SK-N-SH treated with all-trans-retinoic acid at 6 μM for 48 hours (cell line): ENCODE results near the gene MS4A5.

Experiments used
- ATAC-seq: fragments of 200-7000 bp; cut with Tn5 transposase; 3 replicates; pipeline ENCODE4 v1.9.1; 2020; ENCODE audit warnings: mild to moderate bottlenecking, moderate library complexity
- BACH2 ChIP-seq: fragments of 250-450 bp; sonication (Bioruptor Pico); IDR thresholded peaks from 2 replicates; pipeline ENCODE4 v1.9.0; 2021; ENCODE audit warnings: mild to moderate bottlenecking, borderline replicate concordance
- CREB5 ChIP-seq: fragments of 250-450 bp; sonication (Bioruptor Pico); IDR thresholded peaks from 2 replicates; pipeline ENCODE4 v1.5.1; 2020; ENCODE audit warnings: low read depth, mild to moderate bottlenecking, moderate library complexity
- CSDC2 ChIP-seq: fragments of 250-450 bp; sonication (Bioruptor Pico); IDR thresholded peaks from 2 replicates; pipeline ENCODE4 v1.5.0; 2020; ENCODE audit warnings: mild to moderate bottlenecking, moderate library complexity
- ESRRG ChIP-seq: fragments of 250-450 bp; sonication (Bioruptor Pico); IDR thresholded peaks from 2 replicates; pipeline ENCODE4 v1.6.1; 2021; ENCODE audit warnings: mild to moderate bottlenecking
- GLIS3 ChIP-seq: fragments of 250-450 bp; sonication (Bioruptor Pico); IDR thresholded peaks from 2 replicates; pipeline ENCODE4 v1.5.0; 2020; ENCODE audit warnings: mild to moderate bottlenecking, moderate library complexity
- ISL1 ChIP-seq: fragments of 250-450 bp; sonication (Bioruptor Pico); IDR thresholded peaks from 2 replicates; pipeline ENCODE4 v2.1.2; 2022; ENCODE audit warnings: mild to moderate bottlenecking, moderate library complexity
- RARB ChIP-seq: fragments of 250-450 bp; sonication (Bioruptor Pico); IDR thresholded peaks from 2 replicates; pipeline ENCODE4 v1.8.0; 2021; ENCODE audit warnings: mild to moderate bottlenecking, moderate library complexity
- SNAI2 ChIP-seq: fragments of 250-450 bp; sonication (Bioruptor Pico); IDR thresholded peaks from 2 replicates; pipeline ENCODE4 v1.5.0; 2020; ENCODE audit warnings: mild to moderate bottlenecking, moderate library complexity
- TCF4 ChIP-seq: fragments of 250-450 bp; sonication (Bioruptor Pico); IDR thresholded peaks from 2 replicates; pipeline ENCODE4 v1.8.0; 2021; ENCODE audit warnings: mild to moderate bottlenecking, moderate library complexity, borderline replicate concordance
- TOX ChIP-seq: fragments of 250-450 bp; sonication (Bioruptor Pico); IDR thresholded peaks from 2 replicates; pipeline ENCODE4 v1.8.0; 2021; ENCODE audit warnings: mild to moderate bottlenecking, moderate library complexity, borderline replicate concordance
- ZC3H10 ChIP-seq: fragments of 250-450 bp; sonication (Bioruptor Pico); IDR thresholded peaks from 2 replicates; pipeline ENCODE4 v1.5.1; 2021; ENCODE audit warnings: mild to moderate bottlenecking, moderate library complexity
- ZFP3 ChIP-seq: fragments of 250-450 bp; sonication (Bioruptor Pico); IDR thresholded peaks from 2 replicates; pipeline ENCODE4 v1.5.0; 2020; ENCODE audit warnings: mild to moderate bottlenecking, moderate library complexity
- ZFP30 ChIP-seq: fragments of 450-650 bp; formaldehyde crosslinking; IDR thresholded peaks from 2 replicates; pipeline ENCODE4 v1.5.0; 2022; ENCODE audit warnings: mild to moderate bottlenecking, moderate library complexity
- ZNF565 ChIP-seq: fragments of 450-650 bp; formaldehyde crosslinking; conservative IDR thresholded peaks from 2 replicates; pipeline ENCODE4 v1.5.0; 2020; ENCODE audit warnings: low read depth, mild to moderate bottlenecking, moderate library complexity
- ZNF70 ChIP-seq: fragments of 450-650 bp; formaldehyde crosslinking; IDR thresholded peaks from 2 replicates; pipeline ENCODE4 v1.5.0; 2020; ENCODE audit warnings: mild to moderate bottlenecking, moderate library complexity
- ZNF8 ChIP-seq: fragments of 450-650 bp; formaldehyde crosslinking; IDR thresholded peaks from 2 replicates; pipeline ENCODE4 v1.5.0; 2020; ENCODE audit warnings: mild to moderate bottlenecking, moderate library complexity
- TF ChIP-seq, protein P1 (sequence below): fragments of 250-450 bp; sonication (Bioruptor Pico); IDR thresholded peaks from 2 replicates; pipeline ENCODE4 v1.8.0; 2021; ENCODE audit warnings: low read depth, mild to moderate bottlenecking, moderate library complexity, borderline replicate concordance
- TF ChIP-seq, protein P2 (sequence below): fragments of 250-450 bp; sonication (Bioruptor Pico); IDR thresholded peaks from 2 replicates; pipeline ENCODE4 v1.8.0; 2020; ENCODE audit warnings: mild to moderate bottlenecking, moderate library complexity, borderline replicate concordance

The MS4A5 gene

GRCh38 chr11:60394666-60395380, 34.5 kb upstream of the MS4A5 start:
- TF ChIP-seq RARB (CRISPR knock-in tag) (no peak), ZC3H10 (no peak), TCF4 (CRISPR knock-in tag) (no peak), TOX (CRISPR knock-in tag) (no peak), BACH2 (no peak), ZNF565 (CRISPR knock-in tag) (no peak), GLIS3 (no peak), ESRRG (CRISPR knock-in tag) (no peak), CREB5 (CRISPR knock-in tag) (no peak), ZNF8 (CRISPR knock-in tag) (no peak)
- TF ChIP-seq, protein P1, sequence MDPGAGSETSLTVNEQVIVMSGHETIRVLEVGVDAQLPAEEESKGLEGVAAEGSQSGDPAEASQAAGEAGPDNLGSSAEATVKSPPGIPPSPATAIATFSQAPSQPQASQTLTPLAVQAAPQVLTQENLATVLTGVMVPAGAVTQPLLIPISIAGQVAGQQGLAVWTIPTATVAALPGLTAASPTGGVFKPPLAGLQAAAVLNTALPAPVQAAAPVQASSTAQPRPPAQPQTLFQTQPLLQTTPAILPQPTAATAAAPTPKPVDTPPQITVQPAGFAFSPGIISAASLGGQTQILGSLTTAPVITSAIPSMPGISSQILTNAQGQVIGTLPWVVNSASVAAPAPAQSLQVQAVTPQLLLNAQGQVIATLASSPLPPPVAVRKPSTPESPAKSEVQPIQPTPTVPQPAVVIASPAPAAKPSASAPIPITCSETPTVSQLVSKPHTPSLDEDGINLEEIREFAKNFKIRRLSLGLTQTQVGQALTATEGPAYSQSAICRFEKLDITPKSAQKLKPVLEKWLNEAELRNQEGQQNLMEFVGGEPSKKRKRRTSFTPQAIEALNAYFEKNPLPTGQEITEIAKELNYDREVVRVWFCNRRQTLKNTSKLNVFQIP (CRISPR knock-in tag) = no peak
- TF ChIP-seq, protein P2, sequence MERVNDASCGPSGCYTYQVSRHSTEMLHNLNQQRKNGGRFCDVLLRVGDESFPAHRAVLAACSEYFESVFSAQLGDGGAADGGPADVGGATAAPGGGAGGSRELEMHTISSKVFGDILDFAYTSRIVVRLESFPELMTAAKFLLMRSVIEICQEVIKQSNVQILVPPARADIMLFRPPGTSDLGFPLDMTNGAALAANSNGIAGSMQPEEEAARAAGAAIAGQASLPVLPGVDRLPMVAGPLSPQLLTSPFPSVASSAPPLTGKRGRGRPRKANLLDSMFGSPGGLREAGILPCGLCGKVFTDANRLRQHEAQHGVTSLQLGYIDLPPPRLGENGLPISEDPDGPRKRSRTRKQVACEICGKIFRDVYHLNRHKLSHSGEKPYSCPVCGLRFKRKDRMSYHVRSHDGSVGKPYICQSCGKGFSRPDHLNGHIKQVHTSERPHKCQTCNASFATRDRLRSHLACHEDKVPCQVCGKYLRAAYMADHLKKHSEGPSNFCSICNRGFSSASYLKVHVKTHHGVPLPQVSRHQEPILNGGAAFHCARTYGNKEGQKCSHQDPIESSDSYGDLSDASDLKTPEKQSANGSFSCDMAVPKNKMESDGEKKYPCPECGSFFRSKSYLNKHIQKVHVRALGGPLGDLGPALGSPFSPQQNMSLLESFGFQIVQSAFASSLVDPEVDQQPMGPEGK (CRISPR knock-in tag) = no peak
- no peak for ATAC-seq

DNA sequence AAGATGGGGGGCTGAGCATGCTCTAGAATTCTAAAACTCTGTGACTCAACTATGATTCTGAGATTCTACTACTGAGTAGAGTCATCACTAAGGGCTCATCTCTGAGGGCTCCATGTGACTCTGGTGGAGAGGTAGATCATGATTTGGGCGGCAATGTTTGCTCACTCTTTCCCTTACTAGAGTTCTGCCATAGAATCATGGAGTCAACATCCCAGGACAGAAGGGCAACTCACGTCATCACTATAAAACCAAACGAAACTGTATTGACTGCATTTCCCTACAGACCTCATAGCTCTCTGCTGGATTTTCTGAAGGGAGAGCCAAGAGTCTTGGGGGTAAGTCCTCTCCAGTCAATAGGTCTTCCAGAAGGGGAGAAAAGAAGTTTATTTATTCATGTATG, 33.0 kb upstream of the MS4A5 start, which contains the start of gene MS4A14:
Gene MS4A14, plus strand, starts transcription at position 78 of the 400 bp plus-strand sequence. Its CDS starts 120 bp downstream, at position 198.
- no peak for ATAC-seq
- TF ChIP-seq ZFP3 (CRISPR knock-in tag) (no peak), CSDC2 (CRISPR knock-in tag) (no peak), GLIS3 (no peak), TCF4 (CRISPR knock-in tag) (no peak), ZNF70 (CRISPR knock-in tag) (no peak), SNAI2 (CRISPR knock-in tag) (no peak), TOX (CRISPR knock-in tag) (no peak), ESRRG (CRISPR knock-in tag) (no peak), CREB5 (CRISPR knock-in tag) (no peak), BACH2 (no peak), ISL1 (no peak), ZFP30 (no peak), RARB (CRISPR knock-in tag) (no peak)
- TF ChIP-seq, protein P2 (CRISPR knock-in tag) = no peak
- TF ChIP-seq, protein P1 (CRISPR knock-in tag) = no peak

DNA sequence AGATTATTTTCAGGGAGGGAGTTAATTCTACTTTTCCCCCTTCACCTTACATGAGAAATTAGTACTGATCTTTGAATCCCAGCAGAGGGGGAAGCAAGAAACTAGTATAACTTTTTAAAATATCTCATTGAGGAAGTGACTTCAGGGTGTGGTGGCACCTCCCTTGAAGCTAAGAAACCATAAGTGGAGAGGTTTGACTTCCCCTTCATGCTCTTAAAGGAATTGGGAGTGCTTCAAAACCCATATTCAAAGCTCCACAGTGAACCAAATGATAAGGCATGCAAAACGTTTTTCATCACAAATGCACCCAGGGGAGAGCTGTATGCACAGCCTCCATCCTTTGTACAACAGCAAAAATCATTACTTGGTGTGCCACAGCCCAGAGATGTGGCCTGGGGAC, 32.6 kb upstream of the MS4A5 start:
- no peak for ATAC-seq
- TF ChIP-seq SNAI2 (CRISPR knock-in tag) = no peak
- TF ChIP-seq CREB5 (CRISPR knock-in tag) = no peak
- no peak for TF ChIP-seq ZNF565 (CRISPR knock-in tag)
- TF ChIP-seq, protein P2 (CRISPR knock-in tag) = no peak
